SW480 (cell line): ENCODE data around the gene TRABD2B.

Source experiments
- DNase-seq: peaks from one replicate; pipeline ENCODE4 v3.0.0-alpha.2; 2016; ENCODE audit warnings: low spot score

TRABD2B gene

DNA sequence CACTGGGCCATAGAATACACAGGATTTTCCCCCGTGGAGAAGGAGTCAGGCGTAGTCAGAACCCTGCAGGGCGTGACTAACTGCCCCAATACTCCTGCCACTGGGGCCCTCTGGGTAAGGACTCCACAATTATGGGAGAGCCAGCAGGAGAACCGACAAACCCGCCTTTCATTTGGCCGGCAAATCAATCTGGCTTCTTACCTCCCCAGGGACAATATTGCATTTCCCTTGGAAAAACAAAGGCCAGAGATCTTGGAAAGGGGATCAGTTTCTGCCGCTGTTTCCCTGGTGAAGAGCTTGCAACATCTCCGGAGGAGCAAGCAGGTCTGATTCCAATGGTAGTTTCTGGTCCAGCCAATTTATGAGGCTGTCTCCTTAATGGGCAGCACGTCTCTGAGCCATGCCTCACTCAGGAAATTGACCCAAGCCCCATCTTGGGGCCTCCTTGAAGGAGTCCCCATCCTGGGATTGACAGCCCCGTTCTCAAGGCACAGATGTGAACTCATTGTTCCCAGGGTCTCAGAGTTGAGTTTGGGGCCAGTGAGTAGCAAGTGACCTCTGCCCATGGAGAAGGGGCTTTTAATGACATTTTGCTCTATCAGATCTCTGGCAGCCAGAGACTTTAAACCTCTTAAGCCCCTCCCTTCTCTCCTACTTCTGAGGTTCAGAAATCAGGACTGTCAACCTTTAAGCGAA lies 4.3 kb downstream of the TRABD2B start:
- DNase-seq = no peak

GRCh38 chr1:47991673-47992072 lies 5.5 kb downstream of the TRABD2B start:
- DNase-seq = no peak

- DNase-seq = no peak
These were observed 6.0 kb downstream of the TRABD2B start for GRCh38 chr1:47991187-47991586.

DNA sequence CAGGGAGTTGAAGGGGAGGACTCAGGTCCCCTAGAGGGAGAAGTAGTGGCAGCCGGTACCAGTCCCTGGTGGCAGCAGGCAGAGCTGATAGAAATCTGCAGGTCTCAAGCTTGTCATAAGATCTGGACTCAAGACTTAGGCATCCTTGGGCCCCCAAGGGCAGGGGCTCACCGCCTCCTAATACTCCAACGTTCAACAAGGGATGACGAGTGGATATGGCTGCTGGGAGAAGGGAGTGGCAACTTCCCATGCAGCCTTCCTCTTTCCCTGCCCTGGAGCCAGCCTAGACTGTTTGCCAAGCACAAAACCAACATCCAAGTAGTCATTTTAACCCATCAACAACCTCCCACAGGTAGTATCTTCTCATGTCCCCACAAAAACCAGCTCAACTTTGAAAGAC lies 6.9 kb downstream of the TRABD2B start:
- no peak for DNase-seq

DNA sequence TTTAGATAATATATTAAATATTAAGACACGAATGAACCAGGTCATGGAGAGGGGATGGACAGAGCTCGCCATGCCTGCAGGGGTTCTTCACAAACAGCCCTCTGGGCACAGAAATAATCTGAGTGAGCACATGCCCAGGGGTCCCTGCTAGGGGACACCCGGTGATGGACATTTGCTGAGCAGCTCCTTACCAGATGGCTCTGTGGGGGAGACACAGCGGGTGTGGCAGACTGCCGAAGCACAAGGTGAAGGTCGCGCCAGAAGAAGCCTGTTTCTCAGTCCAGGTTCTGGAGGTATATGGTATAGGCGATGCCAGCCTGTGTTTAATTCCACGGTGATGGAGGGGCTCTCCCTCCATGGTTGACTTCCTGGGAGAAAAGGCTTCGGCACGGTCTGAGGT lies 9.6 kb downstream of the TRABD2B start:
- DNase-seq = no peak

DNA sequence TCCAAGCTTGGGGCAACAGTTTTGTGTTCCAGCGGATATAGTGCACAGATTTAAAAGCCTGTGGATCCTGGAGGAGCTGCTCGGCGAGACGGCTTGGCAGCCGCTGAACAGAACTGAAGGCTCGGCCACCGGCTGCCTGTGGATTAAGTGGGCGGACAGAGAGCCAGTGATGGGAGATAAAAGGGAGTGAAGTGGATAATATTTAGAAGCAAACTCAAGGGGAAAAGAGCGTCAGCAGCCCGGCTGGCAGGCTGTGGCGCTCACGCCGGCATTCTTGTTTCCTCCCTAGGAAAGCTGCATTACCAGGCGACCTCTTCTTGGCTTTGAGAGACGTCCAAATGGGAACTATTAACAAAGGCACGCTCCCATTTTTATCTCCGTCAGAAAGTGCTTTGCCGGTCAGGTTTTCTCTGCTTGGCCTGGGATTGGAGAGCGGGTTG lies 10.4 kb downstream of the TRABD2B start:
- no peak for DNase-seq

DNA sequence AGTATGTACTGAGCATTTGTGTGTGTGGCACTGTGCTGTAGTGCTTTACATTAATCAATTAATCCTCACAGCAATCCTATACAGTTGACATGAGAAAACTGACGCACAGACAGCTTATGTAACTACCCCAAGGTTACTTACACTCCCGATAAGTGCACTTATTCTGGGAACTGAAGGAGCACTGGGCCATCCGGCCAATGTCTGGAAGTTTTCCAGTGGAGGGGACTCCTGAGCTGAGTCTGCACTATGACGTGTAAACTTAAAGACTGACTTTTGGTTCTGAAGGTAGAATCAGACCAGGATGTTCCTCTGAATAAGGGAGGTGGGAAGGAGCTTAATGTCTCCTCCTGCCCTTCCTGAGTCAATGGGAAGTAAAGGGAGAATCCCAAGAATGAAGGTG lies 12.2 kb downstream of the TRABD2B start:
- no peak for DNase-seq

- DNase-seq = no peak
These were observed 12.9 kb downstream of the TRABD2B start for GRCh38 chr1:47984175-47984789.

DNA sequence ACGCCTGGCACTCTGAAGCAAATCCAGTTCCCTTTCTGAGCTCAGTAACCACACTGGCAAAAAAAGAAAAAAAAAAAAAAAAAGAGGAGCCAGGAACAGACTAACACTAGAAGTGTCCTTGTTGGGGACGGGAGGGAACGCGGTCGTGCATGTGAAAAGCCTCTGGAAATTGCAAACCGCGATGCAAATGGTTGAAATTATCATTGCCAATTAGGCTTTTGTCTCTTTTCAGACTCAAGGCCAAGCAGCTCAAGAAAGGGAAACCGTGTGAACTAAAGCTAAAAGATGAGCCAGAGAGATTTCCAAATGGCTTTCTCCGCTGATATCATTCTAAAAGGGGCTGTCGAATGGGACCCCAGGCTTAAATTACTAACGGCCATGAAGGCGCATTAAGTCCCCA lies 13.5 kb downstream of the TRABD2B start:
- DNase-seq = no peak

DNA sequence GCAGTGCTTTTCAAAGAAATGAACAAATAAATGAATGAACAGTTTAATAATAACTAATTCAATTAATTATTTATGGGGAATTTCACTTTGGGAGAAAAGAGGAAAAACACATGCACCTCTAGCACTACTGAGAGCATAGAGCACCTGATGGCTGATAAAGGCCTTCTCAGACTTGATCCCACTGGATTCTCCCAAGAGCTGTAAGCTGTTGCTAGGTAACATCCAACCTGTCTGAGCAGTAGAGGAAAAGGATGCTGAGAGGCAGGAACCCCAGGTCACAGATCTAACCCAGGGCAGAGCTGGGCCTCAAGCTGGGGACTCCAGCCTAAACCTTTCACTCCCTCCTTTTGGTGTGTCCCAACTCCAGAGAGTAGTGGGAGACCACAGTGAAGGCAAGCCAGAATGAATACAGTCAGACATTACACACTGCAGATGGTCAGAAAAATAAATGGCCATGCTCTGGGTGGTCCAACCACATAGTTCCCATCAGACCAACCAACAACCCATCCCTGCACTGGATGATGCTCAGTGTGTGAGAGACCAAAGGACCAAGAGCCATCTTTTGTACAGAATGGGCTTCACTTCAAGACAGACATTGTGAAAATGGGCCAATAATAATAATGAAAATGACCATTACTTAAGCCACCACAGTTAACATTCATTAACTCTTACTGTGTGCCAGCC lies 15.4 kb downstream of the TRABD2B start:
- DNase-seq = no peak

- DNase-seq = no peak
These were observed 16.7 kb downstream of the TRABD2B start for GRCh38 chr1:47980501-47980900.

- no peak for DNase-seq
These were observed 17.5 kb downstream of the TRABD2B start for GRCh38 chr1:47979724-47980123.

DNA sequence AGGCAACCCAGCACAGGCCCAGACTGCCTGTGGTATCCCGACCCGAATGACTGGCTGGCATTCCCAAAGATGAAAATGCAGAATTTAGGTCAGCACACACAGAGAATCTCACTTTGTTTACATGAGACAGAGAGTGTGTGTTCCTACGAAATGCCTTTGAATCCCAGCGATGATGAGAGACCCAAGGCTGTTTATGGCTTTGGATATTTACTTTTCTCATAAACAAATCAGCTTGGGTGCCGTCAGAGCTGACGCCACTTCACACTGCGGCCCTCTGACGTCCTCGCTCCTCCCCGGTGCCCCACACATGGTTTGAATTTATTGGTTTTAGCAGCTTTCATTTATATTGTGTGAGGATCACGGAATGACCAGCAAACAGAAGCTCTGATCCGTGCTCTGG lies 18.7 kb downstream of the TRABD2B start:
- no peak for DNase-seq

DNA sequence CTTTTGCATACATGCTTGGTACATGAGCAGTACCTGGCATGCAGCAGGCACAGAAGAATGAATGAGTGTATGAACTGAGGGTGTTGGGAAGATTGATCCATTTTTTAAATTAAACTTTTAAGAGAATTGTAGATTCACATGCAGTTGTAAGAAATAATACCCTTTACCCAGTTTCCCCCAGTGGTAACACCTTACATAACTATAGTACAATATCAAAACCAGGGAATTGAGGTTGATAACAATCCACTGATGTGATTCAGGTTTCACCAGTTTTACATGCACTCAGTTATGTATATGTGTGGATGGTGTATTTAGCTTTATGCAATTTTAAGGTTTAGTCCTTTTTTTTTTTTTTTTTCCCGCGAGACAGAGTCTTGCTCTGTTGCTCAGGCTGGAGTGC lies 20.5 kb downstream of the TRABD2B start:
- DNase-seq = no peak

- DNase-seq = no peak
These were observed 20.9 kb downstream of the TRABD2B start for GRCh38 chr1:47976267-47976666.

DNA sequence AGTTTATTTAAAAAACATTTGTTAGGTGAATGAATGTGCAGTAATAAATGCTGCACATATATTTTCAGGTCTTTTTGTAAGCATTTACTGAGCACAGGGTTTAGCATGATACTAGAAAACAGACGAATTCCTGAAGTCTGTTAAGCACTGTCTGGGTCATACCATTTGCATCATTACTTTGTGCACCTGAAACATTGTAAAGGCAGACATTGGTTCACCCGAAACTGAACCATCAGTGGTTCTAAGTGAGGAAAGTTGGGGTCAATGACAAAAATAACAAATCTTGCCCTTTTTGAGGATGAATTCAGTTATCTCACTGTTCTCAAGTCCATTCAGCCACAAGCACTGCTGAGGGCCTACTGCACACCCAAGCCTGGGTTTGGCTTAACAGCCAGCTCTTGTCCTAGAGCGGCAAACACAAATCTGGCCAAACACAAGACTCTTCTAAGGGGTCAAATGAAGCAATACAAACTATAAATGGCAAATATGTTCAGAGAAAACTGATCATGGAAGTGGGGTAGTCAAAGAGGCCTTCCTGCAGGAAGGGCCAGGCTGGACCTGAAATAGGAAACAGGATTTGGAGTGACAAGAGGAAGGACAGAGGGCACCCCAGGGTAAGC lies 21.8 kb downstream of the TRABD2B start:
- no peak for DNase-seq

DNA sequence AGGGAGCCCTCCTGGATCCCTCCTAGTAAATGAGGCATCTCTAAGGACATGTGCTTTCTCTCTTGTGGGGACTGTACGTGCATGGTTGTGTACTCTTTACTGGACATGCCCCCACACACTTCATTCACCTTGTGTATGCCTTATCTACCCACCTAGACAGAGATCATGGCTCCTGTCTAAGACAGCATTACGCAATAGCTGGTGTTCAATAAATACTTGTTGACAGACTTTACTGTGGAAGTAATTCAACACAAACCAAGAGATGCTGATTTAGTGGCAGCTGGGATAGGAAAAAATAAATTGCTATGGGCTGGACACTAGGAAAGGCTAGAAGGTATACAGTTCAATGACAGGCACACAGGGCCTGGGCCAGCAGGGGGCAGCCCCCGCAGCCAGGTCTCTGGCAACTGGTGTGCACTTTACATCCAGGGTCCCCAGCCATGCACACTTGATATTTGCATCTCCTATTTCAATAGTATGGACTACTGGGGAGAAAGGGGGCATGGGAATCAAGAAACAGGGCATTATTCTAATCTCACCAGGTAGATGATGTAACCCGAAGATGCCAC lies 24.2 kb downstream of the TRABD2B start:
- DNase-seq = no peak

DNA sequence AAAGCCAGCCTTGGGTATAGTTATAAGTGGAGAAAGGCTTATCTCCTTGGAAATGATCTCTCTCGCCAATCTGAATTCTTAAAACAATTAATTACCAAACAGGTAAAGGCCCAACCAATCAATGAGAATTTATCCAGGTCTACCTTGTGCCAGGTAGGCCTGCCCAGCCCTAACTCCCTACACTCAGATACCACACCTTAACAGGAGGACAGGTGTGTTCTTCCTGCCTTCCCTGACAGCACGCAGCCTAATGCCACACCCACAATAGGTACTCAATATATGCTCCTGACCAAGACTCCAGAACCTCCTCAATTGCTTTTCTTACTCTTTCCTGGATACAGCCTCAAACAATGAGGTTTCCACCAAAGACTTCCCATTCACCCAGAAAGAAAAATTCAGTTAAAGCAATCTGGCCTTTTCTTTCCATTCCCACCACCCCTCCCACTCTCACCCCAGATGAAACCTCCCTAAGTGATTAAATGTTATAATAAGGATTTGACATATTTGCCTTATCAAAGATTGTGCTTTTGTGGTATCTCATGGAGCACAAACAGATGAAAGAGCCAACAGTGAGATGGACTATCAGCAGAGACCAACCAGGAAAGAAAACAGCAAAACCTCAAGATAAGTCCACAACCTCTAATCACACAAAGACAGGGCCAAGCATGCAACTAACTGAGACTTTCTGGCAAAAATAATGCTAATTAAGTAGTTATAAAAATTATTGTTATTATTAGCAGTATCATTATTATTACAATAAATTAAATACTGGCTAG lies 25.6 kb downstream of the TRABD2B start:
- DNase-seq = no peak

DNA sequence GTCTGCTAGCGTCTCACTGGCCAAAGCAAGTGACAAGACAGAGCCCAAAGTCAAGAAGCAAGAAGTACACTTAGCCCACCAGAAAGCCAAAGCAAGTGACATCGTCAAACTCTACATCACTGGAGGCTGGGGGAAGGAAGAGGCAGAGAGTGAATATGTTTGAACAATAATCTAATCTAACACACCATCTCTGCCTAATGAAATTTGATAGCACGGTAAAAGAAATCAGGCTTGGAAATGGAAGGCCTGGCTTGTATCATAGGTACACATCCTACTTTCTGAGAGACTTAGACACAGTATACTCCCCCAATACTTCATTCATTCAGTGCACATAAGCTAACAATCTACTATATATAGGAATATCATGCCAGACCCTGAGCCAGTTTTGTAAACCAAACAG lies 26.3 kb downstream of the TRABD2B start:
- DNase-seq = no peak

GRCh38 chr1:47969478-47969877 lies 27.7 kb downstream of the TRABD2B start:
- DNase-seq = no peak

- DNase-seq = no peak
These were observed 28.7 kb downstream of the TRABD2B start for GRCh38 chr1:47968556-47968888.
